Occipital lobe (tissue), 2 donors: ENCODE data around the gene MCTS1. TPM values are rescaled to one million over a fixed set of nuclear protein-coding genes. Genes with fewer than 3 reads are reported as not detected.
"Not testable (repeated sequence)": the region's sequence is repeated elsewhere in the genome, so short reads cannot be mapped to it uniquely, and the experiment has no call there.

Source experiments
- DNase-seq: peaks from one replicate; lab custom pipeline; 2025; lab: John Stamatoyannopoulos, UW
- total RNA-seq: library from RNA; depleted of rRNA; stranded (reverse); fragments of >200 nt; gene quantifications from one replicate; pipeline ENCODE4 v1.2.3, GENCODE V29; 2014

MCTS1 gene, protein sequence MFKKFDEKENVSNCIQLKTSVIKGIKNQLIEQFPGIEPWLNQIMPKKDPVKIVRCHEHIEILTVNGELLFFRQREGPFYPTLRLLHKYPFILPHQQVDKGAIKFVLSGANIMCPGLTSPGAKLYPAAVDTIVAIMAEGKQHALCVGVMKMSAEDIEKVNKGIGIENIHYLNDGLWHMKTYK
- total RNA-seq, result 39.1 TPM

DNA sequence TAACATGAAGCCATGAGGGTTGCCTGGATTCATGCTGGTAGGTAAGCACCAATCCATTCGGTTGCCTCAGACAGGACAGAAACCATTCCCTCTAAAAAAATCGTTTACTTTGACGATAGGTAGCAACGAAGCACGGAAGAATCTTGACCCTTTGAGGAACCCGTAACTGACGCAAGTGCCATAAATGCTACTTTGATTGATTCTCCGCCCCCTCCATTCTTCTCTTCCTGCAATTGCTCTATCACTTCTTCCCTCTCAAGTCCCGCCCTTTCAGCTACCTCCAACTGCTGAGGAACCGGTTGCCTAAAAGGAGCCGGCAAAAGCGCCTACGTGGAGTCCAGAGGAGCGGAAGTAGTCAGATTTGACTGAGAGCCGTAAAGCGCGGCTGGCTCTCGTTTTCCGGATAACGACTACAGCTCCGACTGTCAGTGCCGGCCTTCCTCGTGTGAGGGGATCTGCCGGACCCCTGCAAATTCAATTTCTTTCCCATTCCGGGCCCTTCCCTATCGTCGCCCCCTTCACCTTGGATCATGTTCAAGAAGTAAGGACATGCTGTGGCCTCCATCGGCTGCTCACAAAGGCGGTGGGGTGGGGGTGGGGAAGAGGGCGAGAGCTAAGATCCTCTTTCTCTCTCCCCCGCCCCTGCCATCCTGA is at the start of gene MCTS1:
TSS of gene MCTS1 (plus strand) at position 395 of the 654 bp plus-strand sequence. CDS start at position 531, 136 bp downstream.
- peak; percentile 70 for DNase-seq

DNA sequence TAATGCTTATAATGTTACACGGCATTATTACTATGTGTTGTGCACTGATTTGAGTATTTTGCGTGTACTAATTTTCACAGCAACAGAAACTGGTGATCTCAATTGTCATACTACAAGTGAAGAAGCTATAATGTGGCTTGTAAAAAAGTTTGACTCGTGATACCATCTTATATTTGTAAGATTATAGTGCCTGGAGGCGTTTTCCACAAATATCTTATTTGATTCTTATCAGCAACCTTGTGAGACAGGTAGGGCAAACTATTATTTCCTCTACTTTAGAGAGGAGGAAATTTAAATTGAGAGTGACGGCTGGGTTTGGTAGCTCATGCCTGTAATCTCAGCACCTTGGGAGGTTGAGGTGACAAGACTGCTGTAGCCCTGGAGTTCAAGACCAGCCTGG is 47.6 kb upstream of the MCTS1 start:
- DNase-seq, result no peak

DNA sequence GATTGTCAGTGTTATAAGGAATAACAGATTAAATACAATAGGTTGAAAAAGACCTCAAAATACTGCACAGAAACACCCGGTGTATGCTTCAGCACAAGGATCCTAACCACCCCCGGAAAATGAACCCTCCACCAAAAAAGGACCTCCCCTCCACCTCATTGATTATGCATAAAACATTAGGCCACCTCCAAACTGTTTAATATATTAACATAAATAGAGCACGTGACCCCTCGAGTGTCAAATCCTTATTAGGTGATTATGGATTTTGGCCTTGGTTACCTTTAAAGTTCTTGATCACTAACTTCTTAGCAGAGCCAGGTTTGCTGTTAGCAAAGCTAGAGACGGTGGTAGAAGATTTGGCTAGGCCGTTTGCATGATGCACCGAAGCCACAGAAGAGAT is 44.1 kb upstream of the MCTS1 start:
- no peak for DNase-seq

DNA sequence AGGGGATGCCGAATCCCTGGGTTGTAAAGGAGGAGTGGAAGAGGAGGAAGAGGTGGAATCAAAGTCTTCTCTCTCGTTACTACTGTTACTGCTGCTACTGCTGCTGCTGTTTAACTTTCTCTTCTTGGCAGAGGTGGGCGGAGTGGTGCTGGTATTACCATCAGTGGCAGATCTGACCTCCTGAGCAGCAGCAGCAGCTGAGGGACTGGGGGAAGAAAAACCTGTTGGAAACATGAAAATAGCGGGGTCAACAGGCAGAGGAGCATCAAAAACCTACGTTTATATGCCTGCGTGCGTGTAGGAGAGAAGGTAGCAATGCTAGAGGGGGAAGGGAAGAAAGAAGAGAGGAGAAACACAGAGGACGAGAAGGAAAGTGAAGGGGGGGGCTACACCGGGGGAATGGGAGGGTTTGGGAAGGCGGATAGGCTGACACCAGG is 43.5 kb upstream of the MCTS1 start:
- DNase-seq, result peak; percentile 39

DNA sequence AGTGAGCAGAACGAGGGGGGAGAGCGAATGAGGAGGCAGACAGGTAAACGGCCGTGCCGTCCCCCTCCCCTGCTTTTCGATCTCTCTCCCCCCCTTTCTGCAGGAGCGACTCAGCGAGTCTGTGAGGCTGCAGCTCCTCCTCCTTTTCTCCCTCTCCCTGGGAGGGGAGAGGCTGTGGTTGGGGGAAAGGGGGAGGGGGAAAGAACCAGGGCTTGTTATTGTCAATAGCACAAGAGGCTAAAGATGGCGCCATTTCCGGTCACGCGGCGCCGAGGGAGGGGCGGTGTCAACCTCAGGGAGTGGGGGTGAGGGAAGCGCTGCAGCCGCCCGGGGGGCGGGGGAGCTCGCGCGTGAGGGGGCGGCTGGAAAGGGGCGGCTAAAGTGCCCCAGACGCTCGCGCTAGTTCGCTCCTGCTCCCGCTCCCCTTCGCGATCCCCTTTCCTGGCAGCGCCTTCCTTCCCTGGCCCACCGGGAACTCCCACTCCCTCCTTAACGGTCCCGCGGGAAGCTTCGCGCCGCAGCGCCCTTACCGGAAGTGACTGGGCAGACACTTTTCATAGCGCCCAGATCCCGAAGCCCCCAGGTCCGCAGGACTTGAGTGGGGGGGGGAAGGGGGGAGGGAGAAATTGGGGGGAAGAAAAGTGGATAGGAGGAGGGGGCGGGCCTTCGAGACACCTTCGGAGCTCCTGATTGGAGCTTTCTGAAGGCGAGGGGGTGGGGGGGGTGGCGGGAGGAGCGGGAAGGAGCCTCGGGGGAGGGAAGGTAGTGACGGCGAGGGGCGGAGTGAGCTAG is 42.9 kb upstream of the MCTS1 start, which contains the start of gene CUL4B:
TSS of gene CUL4B (minus strand) at position 121 of the 792 bp plus-strand sequence. CDS start 324 bp downstream, outside the sequence.
- DNase-seq, result peak; percentile 88

DNA sequence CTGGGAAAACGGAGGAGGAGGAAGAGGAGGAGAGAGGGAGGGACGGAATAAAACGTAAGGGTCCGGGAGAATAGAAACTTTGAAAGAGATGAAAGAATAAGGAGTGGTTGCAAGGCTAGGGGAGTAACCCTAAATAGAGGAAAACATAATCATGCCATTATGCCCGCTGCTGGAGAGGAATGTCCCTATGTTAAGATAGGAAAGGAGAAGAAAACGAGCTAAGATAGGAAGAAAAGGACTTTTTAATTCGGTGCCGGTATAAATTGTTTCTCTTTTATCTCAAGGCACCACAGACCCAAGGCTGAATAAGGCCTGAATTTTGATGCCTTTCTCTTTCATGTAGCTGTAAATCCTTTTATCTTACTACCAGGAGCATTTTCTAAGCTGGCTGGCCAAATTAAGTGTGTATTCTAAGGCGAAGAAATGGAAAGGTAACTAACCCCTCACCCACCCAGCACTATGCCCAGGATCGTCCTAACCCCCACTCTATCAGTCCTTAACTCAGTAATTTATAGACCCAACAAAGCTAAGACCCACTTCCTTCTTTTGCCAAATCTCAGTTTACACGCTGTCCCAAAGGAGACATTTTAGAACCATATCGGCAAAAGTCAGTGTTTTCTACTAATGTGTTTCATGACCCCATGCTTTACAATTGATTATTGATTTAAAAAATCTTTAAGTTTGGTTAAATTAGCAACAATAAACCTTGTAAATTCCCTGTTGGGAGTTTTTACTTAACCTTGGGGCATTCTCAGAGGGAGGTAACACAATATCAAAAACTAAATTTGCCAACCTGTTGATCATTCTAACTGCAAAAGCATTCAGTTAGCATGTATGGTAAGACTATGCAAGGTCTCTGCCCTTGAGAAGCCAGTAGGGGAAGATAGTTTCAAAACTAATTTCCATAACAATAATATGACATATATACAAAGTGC is 42.0 kb upstream of the MCTS1 start:
- DNase-seq, result no peak

DNA sequence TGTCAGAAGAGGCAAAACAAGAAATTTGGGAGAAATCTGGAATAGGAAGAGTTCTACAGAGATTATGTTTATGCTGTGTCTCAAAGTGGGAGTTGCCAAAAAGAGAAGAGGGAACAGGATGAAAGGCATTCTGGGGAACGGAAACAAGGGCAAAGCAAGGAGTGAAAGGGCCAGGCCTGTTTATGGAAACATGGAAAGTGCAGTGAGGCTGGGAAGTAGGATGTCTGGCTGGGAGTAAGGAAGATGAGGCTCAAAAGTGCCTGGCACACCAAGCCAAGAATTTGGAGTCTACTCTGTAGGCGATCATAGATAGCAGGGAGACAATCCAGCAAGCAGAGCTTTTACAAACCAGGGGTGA is 41.4 kb upstream of the MCTS1 start:
- DNase-seq, result no peak

DNA sequence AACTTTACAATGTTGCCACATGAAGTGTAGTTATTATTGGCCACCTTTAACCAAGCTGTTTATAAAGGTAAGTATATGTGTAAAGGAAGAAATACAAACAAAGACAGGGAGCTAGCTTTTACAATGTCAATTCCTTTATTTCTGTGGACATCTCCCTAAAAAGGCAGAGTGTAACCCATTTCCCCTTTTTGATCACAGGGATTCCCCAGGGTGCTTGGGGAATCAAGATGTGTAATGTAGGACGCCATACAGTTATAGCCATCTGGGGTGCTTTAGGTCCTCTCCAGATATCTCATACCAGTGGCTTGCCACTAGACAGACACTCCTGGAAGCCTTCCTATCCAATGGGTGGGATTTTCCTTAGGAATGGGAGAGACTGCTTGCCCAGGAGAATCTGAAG is 39.0 kb upstream of the MCTS1 start:
- DNase-seq, result no peak

DNA sequence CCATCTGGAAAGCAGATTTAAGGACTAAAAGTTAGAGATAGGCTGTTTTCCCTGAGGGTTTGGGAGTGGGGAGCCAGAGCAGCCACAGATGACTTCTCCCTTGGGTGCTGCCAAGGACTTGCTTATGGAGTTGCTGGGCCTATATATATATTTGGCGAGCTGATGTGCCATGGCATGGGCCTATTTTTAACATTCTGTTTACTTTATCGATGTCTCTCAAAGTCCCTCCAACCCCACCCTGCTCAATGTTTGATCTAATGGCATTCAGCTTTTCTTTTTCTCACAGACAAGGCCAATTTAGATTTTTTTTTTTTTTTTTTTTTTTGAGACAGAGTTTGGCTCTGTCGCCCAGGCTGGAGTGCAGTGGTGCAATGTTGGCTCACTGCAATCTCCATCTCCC is 37.1 kb upstream of the MCTS1 start:
- no peak for DNase-seq

DNA sequence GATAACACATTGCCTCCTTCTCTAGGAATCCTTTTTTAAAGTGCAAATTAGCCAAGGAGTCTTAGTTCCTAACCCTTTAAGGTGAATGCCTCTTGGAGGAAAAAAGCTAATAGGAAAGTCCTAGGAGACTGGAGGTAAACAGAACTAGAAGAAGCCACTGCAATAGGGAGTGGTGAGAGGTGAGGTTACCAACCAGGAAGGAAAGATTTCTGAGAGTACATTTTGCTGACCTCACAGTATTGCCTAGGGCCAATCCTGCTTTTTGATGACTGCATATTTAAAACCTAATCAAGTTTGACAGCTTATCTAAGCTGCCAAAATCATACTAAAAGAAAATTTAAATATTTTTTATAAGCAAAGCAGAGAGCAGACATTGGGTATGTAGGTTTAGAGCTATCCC is 35.9 kb upstream of the MCTS1 start:
- DNase-seq, result no peak

DNA sequence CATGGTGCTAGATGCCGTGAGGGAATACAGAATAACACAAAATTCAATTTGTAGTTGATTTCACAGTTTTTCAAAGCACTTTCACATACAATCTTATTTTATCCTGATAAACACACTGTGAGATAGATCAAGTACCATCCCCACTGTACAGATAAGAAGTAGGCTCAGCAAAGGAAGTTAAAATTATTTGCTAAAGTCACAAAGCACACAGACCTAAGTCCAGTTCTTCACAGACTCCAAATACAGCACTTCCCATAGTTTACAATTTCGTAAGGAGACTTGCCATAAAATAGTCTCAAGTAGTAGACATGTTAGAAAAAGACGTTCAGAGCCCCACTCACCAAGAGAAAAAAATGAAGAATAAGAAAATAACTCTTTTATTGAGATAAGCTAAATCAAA is 35.3 kb upstream of the MCTS1 start:
- DNase-seq, result no peak

DNA sequence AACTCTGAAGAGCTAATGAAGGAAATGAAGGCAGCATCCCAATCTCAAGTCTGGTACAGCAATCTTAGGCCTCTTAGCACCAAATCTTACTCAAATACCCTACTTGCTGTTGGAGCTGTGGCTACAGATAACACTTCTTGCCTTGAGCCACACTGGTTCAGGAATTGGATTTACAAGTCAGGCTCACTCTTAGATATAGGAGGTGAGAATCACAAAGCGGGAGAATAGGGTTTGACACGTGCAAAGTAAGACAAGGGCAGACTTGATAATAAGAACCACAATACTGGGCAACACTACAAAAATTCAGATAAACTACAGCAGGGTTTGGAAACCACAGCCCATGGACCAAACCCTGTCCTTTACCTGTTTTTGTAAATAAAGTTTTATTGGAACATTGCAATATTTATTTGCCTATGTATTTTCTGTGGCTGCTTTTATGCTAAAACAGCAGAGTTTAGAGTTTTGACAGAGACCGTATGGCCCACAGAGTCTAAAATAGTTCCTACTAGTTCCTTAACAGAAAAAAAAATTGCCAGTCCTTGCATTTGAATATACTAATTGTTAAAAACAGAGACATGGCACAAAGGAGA is 33.8 kb upstream of the MCTS1 start:
- DNase-seq, result no peak

DNA sequence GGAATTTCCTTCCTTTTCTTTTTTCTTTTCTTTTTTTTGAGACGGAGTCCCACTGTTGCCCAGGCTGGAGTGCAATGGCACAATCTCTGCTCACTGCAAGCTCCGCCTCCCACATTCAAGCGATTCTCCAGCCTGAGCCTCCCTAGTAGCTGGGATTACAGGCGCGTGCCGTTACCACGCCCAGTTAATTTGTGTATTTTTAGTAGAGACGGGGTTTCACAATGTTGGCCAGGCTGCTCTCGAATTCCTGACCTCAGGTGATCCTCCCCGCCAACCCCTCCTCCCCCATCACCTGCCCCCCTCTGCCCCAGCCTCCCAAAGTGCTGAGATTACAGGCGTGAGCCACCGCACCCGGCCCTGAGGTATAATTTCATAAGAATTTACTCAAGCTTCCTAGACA is 30.1 kb upstream of the MCTS1 start:
- DNase-seq, result not testable (repeated sequence)

DNA sequence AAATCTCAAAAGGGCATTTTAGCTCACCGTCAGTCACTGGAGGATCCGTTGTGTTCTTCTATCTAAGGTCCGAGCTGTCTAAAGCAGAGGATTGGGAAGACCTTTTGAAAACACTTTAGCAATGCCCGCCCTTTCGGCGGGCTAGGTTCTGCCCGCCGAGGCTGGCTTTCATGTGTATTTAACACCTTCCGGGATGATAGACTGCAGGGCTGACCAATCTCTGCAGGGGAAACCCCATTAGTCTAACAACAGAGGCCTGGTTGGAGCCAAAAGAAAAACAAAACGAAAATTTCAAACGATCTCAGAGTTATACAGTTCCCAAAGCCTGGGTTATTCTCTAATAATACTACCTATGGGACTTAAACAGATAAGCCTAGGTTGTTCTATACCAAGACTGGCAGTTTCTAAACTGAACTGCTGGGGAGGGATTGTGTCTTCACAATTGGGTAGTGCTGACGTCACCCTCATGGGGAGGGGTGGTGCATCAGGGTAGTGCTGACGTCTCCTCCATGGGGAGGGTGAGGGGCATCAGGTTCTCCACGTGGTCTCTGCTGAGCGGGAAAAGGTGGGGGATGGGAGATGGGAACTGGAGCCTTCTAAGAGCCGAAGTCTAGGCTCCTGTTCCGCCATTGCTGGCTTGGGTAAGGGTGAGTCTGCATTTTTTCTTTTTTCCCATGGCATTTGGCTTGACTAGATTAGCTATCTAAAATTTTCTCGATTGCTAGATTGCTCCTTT is 28.4 kb upstream of the MCTS1 start:
- DNase-seq, result no peak

DNA sequence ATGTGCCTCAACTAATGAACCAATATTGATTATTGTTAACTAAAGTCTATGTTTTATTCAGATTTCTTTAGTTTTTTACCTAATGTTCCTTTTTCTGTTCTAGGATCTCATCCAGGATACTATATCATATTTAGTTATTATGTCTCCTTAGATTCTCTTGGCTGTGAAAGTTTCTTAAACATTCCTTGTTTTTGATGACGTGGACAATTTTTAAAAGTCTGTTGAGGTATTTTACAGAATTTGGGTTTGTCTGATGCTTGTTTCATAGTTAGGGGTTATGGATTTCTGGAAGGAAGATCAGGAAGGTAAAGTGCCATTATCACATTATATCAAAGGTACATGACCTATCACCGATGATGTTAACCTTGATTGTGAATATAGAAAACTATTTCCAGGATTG is 18.2 kb upstream of the MCTS1 start:
- no peak for DNase-seq

DNA sequence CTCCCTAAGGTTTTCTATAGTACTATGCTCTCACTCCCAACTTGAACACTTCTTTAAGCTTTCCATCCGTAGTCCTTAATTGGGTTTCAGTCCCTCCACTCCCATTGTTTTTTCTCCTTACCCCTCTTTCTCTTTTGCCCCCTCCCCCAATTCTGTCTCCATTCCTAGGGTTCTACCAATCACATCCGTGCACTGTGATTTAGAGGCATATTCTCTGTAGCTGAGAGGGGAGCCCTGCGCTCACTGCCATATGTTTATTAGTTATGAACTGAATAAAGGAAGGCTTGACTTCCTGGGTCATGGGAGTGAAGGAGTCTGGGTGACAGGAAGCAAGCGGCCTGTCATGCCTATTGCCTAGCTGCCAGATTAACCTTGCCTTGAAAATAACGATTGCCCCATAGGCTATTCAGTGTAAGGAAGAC is 471 bp downstream of the MCTS1 start:
- no peak for DNase-seq

DNA sequence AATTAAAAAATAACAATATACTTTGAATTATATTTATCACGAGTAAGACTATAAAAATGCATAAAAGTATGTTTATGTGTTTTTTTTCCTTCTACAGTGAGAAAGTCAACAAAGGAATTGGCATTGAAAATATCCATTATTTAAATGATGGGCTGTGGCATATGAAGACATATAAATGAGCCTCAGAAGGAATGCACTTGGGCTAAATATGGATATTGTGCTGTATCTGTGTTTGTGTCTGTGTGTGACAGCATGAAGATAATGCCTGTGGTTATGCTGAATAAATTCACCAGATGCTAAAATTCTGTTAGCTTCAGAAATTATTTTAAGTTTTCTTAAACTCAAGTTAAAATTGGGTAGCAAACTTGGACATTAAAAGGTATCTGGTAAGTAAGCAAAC is 8.2 kb downstream of the MCTS1 start:
- no peak for DNase-seq

DNA sequence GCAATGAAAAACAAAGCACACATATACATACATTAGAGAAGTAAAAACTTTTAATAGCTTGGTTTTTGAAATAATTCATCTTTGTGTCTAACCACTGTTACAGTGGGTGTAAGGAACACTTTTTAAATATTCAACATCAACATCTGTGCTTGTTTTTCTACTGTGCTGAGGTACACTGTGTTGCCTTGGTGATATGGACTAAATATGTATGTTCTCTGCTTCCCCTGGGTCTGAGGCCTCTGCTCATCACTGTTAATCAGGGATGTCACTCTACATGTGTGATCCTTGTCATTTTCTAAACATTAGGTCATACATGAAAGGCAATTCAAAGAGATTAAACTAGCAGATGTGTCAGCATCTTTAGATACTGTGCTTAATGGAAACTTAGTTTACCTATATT is 10.9 kb downstream of the MCTS1 start:
- no peak for DNase-seq

DNA sequence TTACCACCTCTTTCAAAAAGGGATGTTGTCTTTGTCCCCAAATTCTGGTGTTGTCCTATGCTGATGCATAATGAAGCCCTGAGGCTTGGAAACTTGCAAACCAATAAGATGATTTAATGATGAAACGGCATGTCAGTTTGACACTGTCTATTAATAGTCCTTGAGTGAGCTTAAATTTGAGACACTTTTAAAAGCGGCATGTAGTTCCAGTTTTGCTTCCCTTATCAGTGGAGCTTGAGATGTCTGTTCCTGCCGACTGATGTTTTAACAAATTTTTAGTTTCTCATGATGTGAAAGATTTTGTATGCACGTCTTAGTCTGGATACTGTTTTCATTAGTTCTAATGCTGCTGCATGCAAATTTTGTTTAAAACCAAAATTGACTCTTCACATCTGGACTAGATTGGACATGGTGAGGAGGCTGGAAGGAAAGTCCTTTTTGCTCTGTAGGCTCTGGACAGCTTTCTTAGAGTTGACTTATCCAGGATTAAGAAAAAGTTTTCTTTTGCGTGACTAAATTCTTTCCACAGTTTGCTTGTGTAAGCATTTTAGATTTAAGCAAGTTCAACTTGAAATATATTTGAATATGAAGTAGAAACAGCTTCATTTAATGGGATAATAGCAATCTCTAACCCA is 14.2 kb downstream of the MCTS1 start:
- DNase-seq, result no peak

DNA sequence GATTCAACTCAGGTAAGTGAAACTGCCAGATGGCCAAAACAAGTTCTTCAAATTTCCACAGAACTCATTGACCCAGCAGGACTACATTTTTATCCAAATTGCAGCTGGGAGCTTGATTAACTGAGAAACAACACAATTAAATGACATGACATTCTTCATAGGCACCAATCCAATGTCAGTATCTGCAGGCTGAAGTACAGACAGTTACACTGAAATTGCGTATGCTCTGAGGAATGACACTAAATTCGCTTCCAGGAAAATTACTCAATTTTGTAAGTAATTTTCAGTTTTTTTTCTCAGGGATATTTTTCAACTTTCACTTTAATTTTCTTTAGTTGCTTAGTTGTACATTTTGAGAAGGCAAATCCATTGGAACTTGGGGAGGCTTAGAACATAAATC is 21.5 kb downstream of the MCTS1 start:
- no peak for DNase-seq
